HepG2 (cell line): Measurements from ENCODE around the gene WDR70. TPM values are rescaled to one million over a fixed set of nuclear protein-coding genes. Genes with fewer than 3 reads are reported as not detected.

Experiments used
- HES4 ChIP-seq: sonication (generic); formaldehyde crosslinking; IDR thresholded peaks from 2 replicates; pipeline ENCODE4 v1.9.0; 2021; ENCODE audit warnings: mild to moderate bottlenecking, missing genetic modification reagents, borderline replicate concordance
- KMT2B ChIP-seq: IDR thresholded peaks from 2 replicates; pipeline ENCODE4 v1.6.1; 2016; ENCODE audit warnings: missing genetic modification reagents, missing compliant biosample characterization
- NFE2L1 ChIP-seq: sonication (generic); formaldehyde crosslinking; IDR thresholded peaks from 2 replicates; pipeline ENCODE4 v1.4.0; 2020; ENCODE audit warnings: missing genetic modification reagents, mild to moderate bottlenecking, borderline replicate concordance
- NR1H2 ChIP-seq: sonication (generic); formaldehyde crosslinking; IDR thresholded peaks from 2 replicates; pipeline ENCODE4 v1.8.1; 2022; ENCODE audit warnings: low read depth, missing genetic modification reagents, borderline replicate concordance
- PAWR ChIP-seq: sonication (generic); formaldehyde crosslinking; IDR thresholded peaks from 2 replicates; pipeline ENCODE4 v1.4.0; 2020; ENCODE audit warnings: missing genetic modification reagents, mild to moderate bottlenecking, borderline replicate concordance
- PLRG1 ChIP-seq: fragments of 450-650 bp; conservative IDR thresholded peaks from 2 replicates; pipeline ENCODE4 v1.6.1; 2016
- RAD21 ChIP-seq: fragments of 450-650 bp; formaldehyde crosslinking; IDR thresholded peaks from 2 replicates; pipeline ENCODE4 v1.5.0; 2020; ENCODE audit warnings: mild to moderate bottlenecking
- SP4 ChIP-seq: sonication (generic); formaldehyde crosslinking; IDR thresholded peaks from 2 replicates; pipeline ENCODE4 v1.8.1; 2023; ENCODE audit warnings: mild to moderate bottlenecking, missing genetic modification reagents
- SRSF4 ChIP-seq: fragments of 200-400 bp; formaldehyde crosslinking; IDR thresholded peaks from one replicate; pipeline ENCODE4 v1.6.1; 2018; ENCODE audit warnings: mild to moderate bottlenecking, low read depth, low read length, moderate library complexity; ENCODE audit not compliant: poor library complexity, severe bottlenecking
- TRIM24 ChIP-seq: sonication (generic); formaldehyde crosslinking; IDR thresholded peaks from 2 replicates; pipeline ENCODE4 v1.8.0; 2022; ENCODE audit warnings: mild to moderate bottlenecking, missing genetic modification reagents
- ZFP41 ChIP-seq: sonication (generic); formaldehyde crosslinking; IDR thresholded peaks from 2 replicates; pipeline ENCODE4 v1.4.0; 2020; ENCODE audit warnings: mild to moderate bottlenecking, missing genetic modification reagents, borderline replicate concordance
- ZNF20 ChIP-seq: sonication (generic); formaldehyde crosslinking; IDR thresholded peaks from 2 replicates; pipeline ENCODE4 v1.4.0; 2020; ENCODE audit warnings: mild to moderate bottlenecking, moderate library complexity, missing genetic modification reagents
- ZNF207 ChIP-seq: fragments of 450-650 bp; IDR thresholded peaks from 2 replicates; pipeline ENCODE4 v1.6.1; 2016; ENCODE audit warnings: antibody characterized with exemption, borderline replicate concordance
- polyA plus RNA-seq, 8 experiments: library from polyadenylated mRNA; depleted of rRNA in 3 of 8; stranded (reverse) in 7 of 8; unstranded in 1 of 8; fragments of >200 nt; fragmentation: Illumina TruSeq in 4 of 8; extraction: Trizol in 4 of 8; gene quantifications; 2 replicates each; pipeline versions ENCODE4 v1.2.1 to v1.2.3, GENCODE V29; 2011 to 2016; ENCODE audit warnings: low read depth in 4 of 8, missing spikeins in 1 of 8, mixed read lengths in 1 of 8; ENCODE audit not compliant: insufficient read depth in 1 of 8
- total RNA-seq, 5 experiments: library from RNA; depleted of rRNA; stranded (reverse); fragments of >200 nt; fragmentation: Illumina TruSeq; extraction: Trizol; gene quantifications; 2 replicates each; pipeline ENCODE4 v1.2.3, GENCODE V29; 2016; ENCODE audit warnings: low read depth in 1 of 5
- TF ChIP-seq, protein P1 (sequence below): conservative IDR thresholded peaks from 2 replicates; pipeline ENCODE4 v1.6.1; 2018; ENCODE audit warnings: missing genetic modification reagents
- TF ChIP-seq, protein P2 (sequence below): sonication (generic); formaldehyde crosslinking; IDR thresholded peaks from 2 replicates; pipeline ENCODE4 v1.4.0; 2020; ENCODE audit warnings: mild to moderate bottlenecking, missing genetic modification reagents

The WDR70 gene
- total and polyA plus RNA-seq, 2 of the 13 experiments (the other 11 are each of a cell fraction or from before 2014, with no cell fraction given): 14.6 to 30.6 TPM

DNA sequence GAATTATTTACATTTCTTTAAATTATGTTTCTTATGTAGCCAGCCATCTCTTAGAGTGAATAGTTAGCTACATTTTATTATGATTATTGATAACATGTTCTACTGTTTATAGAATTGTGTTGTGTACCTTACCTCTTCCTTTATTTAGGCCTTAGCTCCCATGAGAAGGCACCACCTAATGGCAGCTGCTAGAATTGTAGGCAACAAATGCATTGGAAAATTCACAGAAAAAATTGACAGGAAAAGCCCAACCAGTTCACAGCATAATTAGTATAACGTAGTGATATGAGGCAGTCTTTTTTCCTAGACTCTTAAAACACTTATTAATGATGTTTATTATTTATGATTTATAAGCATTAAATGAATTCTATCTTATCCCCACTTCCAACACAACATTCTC lies 175.8 kb downstream of the WDR70 start (continued):
- TF ChIP-seq NR1H2: no peak
- TF ChIP-seq PAWR (CRISPR knock-in tag): no peak
- TF ChIP-seq HES4 (CRISPR knock-in tag): no peak
- no peak for TF ChIP-seq ZNF207
- TF ChIP-seq, protein P1, sequence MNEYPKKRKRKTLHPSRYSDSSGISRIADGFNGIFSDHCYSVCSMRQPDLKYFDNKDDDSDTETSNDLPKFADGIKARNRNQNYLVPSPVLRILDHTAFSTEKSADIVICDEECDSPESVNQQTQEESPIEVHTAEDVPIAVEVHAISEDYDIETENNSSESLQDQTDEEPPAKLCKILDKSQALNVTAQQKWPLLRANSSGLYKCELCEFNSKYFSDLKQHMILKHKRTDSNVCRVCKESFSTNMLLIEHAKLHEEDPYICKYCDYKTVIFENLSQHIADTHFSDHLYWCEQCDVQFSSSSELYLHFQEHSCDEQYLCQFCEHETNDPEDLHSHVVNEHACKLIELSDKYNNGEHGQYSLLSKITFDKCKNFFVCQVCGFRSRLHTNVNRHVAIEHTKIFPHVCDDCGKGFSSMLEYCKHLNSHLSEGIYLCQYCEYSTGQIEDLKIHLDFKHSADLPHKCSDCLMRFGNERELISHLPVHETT (CRISPR knock-in tag): no peak
- TF ChIP-seq NFE2L1: no peak
- TF ChIP-seq TRIM24 (CRISPR knock-in tag): no peak
- no peak for TF ChIP-seq KMT2B (CRISPR knock-in tag)
- TF ChIP-seq ZFP41: no peak
- TF ChIP-seq, protein P2, sequence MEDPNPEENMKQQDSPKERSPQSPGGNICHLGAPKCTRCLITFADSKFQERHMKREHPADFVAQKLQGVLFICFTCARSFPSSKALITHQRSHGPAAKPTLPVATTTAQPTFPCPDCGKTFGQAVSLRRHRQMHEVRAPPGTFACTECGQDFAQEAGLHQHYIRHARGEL (CRISPR knock-in tag): no peak
- no peak for TF ChIP-seq ZNF20
- no peak for TF ChIP-seq SRSF4
- no peak for TF ChIP-seq PLRG1
- TF ChIP-seq SP4: no peak
- TF ChIP-seq RAD21 (CRISPR knock-in tag): 0 out of 2 replicates have a peak, but pooled peaks have one; percentile 16
- TF ChIP-seq, all 625 proteins: peak for 4
